Activated T-cell treated with anti-CD3 and anti-CD28 coated beads, Interleukin-2, amount 50 U/mL, for 48 hours (primary cell): ENCODE measurements around the gene PDP2.
"Not testable (repeated sequence)": the region's sequence is repeated elsewhere in the genome, so short reads cannot be mapped to it uniquely, and the experiment has no call there.

Experiments used
- DNase-seq, 2 experiments: peaks; one replicate each; pipeline ENCODE4 v3.0.0-alpha.2; 2020

PDP2 gene

DNA sequence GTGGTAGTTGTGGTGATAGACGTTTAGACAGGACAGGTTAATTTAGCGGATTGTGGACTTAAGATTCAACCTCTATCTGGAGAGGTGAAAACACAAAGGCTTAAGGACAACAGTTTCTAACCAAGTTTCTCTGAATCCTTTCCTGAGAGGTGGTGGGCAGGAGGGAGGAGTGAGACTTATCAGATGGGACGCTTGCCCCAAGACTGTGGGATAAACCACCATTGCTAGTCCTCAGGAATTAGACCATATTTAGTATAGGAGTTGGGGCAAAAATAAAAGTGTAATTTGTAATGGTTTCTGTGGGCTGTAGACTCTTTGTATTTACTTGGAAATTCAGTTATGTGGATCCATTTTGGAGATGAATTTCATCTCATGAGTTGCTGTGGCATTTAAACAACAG lies 6.6 kb downstream of the PDP2 start:
- DNase-seq, result no peak

DNA sequence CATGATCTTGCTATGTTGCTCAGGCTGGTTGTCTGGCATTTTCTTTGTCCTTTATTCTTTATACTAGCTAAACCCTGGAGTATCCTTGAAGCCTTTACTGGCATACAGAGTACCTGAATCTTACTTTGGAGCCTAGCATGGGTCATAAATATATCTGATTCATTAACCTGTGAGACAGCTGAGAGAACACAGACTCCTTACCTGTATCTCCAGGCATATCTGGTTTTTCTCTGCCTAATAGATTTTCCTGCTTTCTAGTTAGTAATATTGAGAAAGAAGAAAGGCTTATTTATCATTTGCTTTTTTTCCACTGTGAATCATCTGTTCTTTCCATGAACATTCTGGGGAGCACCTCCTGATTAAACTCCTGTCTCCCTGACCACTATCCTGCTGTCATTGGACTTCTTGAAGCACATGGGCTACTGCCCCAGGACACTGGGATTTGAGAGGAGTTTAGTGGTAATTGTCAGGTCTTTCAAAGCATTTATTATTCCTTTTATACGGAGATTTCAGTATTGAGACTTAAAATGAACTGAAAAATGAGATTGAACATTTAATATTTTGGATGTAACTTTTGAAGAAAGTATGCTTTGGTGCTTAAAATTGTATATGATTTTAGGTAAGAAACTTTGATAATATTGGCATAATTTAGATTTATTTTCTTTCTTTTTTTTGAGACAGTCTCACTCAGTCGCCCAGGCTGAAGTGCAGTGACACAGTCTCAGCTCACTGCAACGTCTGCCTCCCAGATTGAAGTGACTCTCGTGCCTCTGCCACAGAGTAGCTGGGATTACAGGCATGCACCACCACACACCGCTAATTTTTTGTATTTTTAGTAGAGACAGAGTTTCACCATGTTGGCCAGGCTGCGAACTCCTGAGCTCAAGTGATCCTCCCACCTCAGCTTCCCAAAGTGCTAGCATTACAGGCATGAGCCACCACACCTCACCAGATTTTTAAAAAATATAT lies 8.6 kb downstream of the PDP2 start:
- no peak for DNase-seq

DNA sequence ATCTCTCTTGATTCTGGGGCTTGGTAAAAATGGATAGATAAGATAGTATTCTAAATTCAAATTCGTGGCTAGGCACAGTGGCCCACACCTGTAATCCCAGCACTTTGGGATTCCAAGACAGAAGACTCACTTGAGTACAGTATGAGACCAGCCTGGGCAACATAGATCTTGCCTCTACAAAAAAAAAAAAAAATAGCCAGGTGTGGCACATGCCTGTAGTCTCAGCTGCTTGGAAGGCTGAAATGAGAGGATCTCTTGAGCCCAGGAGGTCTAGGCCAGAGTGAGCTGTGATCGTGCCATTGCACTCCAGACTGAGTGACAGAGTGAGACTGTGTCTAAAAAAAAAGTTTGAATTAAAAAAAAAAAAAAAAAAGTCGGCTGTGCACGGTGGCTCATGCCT lies 9.3 kb downstream of the PDP2 start:
- DNase-seq, result no peak

DNA sequence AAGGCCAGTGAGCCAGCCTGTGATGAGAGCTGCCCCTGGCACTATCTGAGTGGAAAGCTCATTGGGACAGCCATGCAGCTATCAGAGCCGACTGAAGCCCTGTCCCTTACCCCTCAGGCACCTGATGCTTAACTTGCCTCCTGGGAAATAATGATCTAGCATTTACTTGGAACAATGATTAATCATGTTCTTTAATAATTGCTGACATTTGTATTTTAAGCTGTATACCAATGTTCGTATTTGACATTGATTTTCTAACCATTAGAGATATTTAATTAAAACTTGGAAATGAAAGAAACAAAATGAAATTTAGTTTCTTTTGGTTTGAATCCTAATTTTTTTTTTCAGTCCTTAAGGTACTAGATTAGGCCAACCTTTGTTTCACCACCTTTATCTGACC lies 10.5 kb downstream of the PDP2 start:
- DNase-seq, result no peak

GRCh38 chr16:66891360-66891759 lies 11.0 kb downstream of the PDP2 start:
- no peak for DNase-seq

- DNase-seq, result no peak
These were observed 11.5 kb downstream of the PDP2 start for GRCh38 chr16:66891797-66892196.

DNA sequence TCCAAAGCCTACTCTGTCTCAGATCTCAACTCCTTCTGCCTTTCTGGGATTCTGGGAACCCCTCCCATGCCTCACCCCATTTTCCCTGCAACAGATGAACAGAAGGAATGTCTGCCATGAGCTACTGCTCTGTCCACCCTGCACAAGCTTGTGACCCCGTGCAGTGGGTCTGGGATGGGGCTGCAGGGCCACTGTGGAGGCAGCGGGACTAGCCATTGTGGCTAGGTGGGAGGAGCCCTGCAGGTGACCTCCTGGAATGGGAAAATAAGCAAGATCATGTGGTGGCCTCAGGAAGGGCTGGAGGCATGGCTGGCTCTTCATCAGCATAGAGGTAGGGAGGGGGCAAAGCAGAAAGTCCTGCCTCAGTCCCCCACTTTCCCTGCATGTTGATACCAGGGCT lies 13.7 kb downstream of the PDP2 start:
- no peak for DNase-seq

- peak; percentile 62 to 70 for DNase-seq
These were observed 14.8 kb downstream of the PDP2 start for GRCh38 chr16:66894948-66895688.

DNA sequence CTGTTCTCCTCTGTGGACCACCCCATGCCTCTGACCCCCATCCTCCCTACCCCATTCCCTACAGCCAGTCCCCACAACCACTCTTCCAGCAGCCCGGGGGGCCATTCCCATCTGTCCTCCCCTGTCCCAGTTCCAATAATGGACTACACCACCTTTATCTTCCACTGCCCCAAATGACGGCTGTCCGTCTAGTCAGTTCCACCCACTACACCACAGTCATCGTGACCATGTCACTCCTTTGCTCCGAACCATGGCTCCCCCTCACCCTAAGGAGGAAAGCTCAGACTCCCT lies 15.3 kb downstream of the PDP2 start:
- DNase-seq, result no peak

DNA sequence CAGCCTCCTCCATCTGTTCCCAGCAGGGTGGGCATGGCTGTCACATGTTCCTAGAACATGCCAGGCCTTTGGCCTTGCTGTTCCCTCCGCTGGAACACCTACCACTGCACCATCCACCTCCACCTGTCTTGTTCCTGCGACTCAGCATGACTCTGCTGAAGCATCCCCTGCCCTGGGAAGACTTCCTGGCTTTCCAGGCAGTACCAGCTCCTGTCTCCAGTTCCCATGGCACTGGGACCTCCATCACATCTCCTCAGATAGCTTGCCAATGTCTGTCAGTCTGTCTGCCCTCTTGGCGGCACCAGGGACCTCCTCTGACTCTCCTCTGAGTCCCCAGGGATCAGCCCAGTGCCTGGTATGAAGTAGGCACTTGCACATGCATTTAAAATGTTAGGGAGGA lies 15.7 kb downstream of the PDP2 start:
- DNase-seq, result no peak

DNA sequence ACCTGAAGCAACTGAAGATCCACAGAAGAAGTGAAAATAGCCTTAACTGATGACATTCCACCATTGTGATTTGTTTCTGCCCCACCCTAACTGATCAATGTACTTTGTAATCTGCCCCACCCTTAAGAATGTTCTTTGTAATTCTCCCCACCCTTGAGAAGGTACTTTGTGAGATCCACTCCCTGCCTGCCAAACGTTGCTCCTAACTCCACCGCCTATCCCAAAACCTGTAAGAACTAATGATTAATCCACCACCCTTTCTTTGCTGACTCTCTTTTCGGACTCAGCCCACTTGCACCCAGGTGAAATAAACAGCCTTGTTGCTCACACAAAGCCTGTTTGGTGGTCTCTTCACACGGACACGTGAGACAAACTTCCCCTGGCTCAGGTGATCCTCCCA lies 16.4 kb downstream of the PDP2 start:
- not testable (repeated sequence) for DNase-seq

DNA sequence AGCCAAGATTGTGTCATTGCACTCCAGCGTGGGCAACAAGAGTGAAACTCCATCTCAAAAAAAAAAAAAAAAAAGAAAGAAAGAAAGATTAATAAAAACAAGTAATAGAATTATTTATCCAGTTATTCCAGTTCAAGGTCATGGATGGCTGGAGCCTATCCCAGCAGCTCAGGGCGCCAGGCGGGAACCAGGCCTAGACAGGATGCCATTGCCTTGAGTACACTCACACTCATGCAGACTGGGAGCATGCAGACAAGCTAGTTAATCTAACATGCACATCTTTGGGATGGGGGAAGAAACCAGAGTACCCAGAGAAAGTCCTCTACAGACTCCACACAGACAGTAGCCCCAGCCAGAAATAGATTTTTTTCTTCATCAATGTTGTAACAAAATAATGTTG lies 17.9 kb downstream of the PDP2 start:
- no peak for DNase-seq

DNA sequence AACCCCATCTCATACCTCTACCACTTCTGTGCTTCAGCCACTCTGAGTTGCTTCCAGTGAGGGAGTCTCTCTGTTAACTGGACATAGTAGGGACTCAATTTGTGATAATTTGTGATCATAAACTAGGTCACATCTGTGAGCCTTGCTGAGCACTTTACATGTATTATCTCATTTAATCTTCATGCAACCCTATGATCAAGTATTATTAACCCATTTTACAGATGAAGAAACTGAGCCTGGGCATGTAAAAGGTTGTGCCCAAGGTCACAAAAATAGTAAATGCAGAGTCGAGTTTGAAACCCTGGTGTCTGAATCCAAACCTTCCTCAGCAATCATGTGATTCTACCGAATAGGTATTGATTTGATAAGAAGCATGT lies 18.6 kb downstream of the PDP2 start:
- DNase-seq, result no peak

DNA sequence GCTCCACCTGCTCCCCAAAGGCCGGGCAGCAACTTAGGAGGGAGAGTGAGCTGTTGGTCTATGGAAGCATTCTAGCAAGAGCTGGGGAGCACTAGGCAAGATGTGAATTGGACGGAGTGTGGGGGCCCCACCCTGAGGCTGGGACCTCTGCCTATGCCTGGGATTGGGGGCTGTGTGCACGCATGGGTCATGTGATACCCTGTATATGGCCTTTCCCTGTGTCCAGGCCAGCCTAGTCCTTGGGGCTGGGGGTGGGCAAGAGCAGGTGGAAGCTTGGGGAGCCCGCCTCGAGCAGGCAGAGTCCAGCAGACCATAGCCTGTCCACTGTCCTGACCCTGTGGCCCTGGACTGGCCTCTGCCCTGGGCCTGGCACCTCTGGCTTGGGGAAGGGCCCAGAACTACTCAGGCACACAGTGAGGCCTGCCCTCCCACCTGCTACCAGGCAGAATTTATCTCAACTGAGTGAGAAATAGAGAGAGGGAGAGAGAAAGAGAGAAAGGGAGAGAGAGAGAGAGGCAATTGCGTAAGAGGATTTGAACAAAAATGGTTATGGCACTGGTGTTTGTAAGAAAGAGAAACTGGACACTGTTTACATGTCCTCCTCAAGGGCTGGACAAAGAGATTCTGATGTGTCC lies 19.1 kb downstream of the PDP2 start:
- DNase-seq, result no peak

- no peak for DNase-seq
These were observed 19.8 kb downstream of the PDP2 start for GRCh38 chr16:66899945-66900710.

DNA sequence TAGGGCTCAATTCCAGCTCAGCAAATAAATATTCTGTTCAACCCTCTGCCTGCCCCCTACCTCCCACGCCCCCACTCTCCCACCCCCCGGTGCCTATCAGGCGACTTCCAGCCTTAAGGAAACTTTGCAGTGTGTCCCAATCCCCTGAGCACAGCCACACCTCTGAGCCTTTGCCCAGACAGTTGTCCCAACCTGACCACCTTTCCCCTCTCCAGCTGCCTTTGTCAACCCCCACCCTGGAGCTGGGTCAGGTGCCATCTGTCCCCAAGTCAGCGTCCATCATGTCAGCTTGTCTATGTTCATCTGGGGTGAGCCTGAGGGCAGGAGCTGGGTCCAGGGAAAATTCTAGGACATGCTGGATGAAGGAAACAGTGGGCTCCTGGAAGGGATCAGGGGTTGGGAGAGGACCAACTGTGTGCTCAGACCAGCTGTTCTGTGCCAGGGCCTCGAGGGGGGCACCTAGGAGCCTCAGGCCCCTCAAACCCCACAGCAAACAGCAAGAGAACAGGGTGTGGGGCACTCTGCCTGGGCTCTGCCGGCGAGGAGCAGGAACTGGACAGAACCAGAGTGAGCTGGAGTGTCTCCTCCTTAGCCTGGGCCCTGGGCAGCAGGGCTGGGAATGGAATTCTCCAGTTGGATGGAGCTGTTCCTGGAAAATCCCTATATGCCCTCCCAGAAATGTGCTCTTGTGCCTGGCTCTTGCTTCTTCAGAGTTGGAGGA lies 20.6 kb downstream of the PDP2 start:
- DNase-seq, result no peak

DNA sequence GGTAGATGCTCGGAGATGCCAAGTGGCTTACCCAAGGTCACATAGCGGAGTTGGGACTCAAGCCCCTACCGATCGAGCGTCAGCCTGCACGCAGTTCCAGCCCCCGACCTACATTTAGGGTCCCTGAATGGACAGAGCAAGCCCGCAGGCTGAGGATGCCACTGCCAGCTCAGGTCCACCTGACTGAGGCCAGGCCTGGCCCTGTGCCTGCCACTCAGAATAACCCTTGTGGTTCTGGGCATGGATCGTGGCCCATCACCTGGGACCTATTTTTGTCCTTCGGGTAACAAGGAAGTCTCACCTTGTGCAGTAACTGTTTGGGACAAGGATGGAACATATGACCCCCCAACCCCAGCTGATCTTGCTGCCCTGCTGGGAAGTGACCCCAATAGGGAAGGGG lies 21.3 kb downstream of the PDP2 start:
- DNase-seq, result no peak

DNA sequence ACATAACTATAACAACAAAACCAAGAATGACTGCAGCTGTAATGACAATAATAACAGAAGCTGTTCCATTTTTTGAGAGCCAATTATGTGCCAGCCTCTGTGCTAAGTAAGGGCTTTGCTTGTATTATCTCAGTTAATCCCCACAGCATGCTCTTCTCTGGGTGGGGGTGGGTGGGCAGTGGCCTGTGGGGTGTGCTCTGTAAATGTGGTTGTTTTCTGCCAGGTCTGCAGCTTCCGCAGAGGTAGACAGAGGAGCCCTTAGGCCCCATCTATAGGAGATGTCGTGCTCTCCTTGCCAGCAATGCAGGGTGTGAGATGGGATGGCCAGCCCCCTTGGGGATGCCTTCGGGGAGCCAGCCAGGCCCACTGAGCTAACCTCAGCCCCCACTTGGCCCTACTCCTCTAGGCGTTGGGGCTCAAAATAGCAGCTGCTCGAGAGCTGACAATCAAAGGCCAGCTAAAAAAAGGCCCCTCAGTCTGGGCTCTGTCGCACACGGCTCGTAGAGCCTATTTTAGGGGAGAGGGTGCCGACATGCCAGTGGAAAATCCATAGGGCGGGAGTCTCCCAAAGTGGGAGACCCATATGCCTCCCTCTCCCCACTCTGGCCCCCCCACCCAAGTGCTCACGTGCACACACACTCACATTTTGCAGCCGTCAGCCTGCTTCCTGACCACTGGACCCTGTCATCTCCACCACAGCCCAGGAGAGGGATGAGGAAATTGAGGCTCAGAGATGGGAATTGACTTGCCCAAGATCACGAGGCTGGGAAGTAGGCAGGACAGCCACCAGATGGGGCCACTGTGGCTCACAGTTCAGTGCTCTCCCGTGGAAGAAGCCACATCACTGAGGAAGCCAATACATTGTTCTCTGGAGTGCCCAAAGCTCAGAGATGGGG lies 22.6 kb downstream of the PDP2 start:
- no peak for DNase-seq

- no peak for DNase-seq
These were observed 23.5 kb downstream of the PDP2 start for GRCh38 chr16:66903544-66904427.

DNA sequence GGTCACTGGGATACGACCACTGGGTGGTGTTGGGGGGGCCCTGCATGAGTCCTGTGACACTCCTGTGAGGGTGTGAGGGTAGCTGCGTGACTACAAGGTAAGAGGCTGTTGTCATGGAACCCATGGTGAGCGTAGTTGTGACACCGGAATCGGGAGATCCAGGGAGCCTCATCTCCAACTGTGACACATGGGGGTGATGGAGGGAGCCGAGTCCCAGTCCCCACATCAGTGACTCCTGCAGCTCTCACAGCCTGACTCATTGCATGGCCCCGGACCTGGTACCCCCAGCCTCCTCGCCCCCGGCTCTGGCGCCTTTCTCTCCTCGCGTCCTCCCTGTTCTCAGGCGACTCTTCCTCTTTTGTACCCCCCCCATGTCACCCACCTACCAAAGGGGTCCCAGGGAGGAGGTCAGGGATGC lies 24.1 kb downstream of the PDP2 start:
- DNase-seq, result no peak
